WI38 (cell line): ENCODE data around the gene GRIN3B.

Experiments used
- H3K4me3 ChIP-seq: 2 replicates; pipeline ENCODE4 v1.5.1; 2011; ENCODE audit warnings: low read depth, mild to moderate bottlenecking, control low read depth, low read length
- CTCF ChIP-seq: IDR thresholded peaks from 2 replicates; pipeline ENCODE4 v1.5.1; 2012; ENCODE audit warnings: low read depth, mild to moderate bottlenecking, control low read depth, low read length

Gene GRIN3B, protein sequence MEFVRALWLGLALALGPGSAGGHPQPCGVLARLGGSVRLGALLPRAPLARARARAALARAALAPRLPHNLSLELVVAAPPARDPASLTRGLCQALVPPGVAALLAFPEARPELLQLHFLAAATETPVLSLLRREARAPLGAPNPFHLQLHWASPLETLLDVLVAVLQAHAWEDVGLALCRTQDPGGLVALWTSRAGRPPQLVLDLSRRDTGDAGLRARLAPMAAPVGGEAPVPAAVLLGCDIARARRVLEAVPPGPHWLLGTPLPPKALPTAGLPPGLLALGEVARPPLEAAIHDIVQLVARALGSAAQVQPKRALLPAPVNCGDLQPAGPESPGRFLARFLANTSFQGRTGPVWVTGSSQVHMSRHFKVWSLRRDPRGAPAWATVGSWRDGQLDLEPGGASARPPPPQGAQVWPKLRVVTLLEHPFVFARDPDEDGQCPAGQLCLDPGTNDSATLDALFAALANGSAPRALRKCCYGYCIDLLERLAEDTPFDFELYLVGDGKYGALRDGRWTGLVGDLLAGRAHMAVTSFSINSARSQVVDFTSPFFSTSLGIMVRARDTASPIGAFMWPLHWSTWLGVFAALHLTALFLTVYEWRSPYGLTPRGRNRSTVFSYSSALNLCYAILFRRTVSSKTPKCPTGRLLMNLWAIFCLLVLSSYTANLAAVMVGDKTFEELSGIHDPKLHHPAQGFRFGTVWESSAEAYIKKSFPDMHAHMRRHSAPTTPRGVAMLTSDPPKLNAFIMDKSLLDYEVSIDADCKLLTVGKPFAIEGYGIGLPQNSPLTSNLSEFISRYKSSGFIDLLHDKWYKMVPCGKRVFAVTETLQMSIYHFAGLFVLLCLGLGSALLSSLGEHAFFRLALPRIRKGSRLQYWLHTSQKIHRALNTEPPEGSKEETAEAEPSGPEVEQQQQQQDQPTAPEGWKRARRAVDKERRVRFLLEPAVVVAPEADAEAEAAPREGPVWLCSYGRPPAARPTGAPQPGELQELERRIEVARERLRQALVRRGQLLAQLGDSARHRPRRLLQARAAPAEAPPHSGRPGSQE

DNA sequence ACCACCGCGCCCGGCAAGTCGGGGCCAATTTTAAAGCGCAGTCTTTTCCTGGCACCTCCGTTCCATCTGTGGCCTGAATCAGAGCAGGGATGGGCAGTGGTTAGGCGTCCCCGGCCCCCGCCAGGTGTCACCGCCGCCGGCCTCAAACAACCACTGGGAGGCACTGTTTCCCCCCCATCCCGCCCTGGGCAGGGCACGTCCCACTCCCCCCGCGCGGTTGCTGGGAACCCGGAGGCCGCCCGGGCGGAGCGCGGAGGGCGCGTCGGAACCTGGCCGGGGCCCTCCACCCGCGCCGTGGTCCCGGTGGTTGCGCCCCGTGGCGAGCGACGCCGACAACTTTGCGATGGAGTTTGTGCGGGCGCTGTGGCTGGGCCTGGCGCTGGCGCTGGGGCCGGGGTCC is at the start of gene GRIN3B:
Gene GRIN3B, plus strand, starts transcription at position 325 of the 400 bp plus-strand sequence. Its CDS starts 19 bp downstream, at position 344.
- H3K4me3 ChIP-seq, result peak within 1 kb of the TSS; percentile 33
- peak; percentile 49 for TF ChIP-seq CTCF

DNA sequence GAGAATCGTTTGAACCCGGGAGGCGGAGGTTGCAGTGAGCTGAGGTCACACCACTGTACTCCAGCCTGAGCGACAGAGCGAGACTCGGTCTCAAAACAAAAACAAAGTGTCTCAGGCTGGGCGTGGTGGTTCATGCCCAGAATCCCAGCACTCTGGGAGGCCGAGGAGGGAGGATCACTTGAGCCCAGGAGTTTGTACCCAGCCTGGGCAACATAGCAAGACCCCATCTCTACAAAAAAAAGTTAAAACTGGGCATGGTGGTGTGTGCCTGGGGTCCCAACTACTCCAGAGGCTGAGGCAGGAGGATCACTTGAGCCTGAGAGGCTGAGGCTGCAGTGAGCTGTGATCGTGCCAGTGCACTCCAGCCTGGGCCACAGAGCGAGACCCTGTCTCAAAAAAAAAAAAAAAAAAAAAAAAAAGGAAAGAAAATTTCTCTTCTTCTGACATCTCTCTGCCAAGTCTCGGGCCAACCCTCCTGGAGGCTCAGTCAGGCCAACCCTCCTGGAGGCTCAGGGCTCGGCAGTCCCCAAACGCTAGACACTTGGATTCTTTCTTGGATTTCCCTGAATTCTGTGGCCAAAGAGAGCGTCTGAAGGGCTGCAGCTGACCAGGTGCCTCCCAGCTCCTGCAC is 48.1 kb upstream of the GRIN3B start:
- no peak overlapping the region for H3K4me3 ChIP-seq
- TF ChIP-seq CTCF, result no peak

DNA sequence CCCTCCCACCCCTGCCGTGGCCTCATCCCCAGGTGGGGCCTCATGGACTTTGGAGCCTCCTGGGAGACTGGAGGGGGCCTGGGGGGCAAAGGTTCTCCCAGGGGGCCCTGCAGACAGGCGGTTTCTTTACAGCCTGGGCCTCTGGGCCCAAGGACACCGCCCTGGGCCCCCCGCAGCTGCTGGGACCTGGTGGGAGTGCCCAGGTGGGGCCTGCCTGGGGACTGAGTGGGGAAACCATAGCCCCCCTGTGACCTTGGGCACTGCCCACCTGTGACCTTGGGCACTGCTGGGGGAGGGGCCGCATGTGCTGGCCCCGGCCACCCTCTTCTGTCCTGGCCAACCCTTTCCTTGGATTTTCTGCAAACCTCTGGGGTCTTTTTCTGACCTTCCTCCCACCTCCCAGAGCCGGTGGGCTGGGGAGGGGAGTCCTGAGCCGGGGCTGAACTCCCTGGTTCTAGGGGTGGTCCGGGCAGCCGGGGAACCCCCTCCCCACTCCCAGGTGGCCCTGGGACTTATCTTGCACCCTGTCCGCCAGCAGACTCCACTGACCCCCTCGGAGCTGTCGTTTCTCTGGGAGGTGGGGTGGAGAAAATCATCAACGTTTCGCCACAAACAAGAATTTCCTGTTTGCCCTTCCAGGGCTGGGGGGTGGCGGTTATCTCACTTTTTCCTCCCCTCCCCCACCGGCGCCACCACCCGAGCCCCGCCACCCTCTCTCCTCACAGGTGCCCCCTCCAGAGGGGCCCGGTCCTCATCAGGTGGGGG is 47.4 kb upstream of the GRIN3B start:
- TF ChIP-seq CTCF, result no peak
- peak overlapping the region; percentile 46 for H3K4me3 ChIP-seq

DNA sequence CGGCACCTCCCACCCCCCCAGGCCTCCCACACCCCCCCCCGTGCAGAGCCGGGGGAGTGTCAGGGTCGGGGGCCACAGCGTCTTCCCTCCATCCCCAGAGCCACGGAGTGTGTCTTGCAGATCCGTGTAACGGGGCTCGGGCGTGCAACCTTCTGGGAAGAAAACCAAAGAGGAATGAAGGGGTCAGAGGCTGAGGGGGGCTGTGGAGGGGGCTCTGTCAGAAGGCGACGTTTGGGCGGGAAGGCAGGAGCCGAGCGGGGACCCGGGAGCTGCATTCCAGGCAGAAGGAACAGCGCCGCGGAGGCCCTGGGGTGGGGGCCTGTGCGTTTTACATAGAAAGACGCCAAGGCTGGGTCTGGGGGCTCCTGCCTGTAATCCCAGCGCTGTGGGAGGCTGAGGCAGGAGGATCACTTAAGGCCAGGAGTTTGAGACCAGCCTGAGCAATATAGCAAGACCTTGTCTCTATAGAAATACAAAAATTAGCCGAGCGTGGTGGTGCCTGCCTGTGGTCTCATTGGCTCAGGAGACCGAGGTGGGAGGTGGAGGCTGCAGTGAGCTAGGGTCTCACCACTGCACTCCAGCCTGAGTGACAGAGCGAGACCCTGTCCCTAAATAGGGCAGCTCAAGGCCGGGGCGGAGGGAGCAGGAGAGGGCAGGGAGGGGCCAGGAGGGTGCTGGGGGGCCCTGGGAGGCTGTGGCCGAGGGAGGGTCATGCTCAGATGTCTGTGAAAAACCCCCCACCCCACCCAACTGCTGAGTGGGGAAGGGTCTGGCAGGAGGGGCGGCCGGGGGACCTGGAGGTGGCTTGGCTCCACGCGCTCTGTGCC is 46.6 kb upstream of the GRIN3B start:
- H3K4me3 ChIP-seq, result no peak overlapping the region; the same call in 1 of the 2 replicates
- TF ChIP-seq CTCF, result no peak

DNA sequence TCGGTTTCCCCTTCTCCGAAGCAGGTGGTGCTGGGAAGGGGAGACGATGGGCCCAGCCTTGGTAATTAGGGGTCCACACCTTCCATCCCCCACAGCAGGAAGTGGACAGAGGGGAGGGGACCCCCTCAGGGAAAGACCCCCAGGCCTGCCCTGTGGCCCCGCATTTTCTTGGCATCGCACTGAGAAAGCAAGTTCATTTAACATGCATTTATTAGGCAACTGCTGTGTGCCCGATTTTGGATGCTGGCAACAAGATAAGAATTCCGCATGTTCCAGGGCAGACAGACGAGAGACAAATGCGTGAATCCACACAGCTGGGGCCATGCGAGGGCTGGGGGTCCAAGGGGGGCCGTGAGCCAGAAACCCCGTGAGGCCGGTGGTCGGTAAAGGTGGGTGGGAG is 45.9 kb upstream of the GRIN3B start:
- H3K4me3 ChIP-seq, result no peak overlapping the region
- TF ChIP-seq CTCF, result no peak
